ENCODE measurements around the gene ECEL1. TPM values are rescaled to one million over a fixed set of nuclear protein-coding genes. Genes with fewer than 3 reads are reported as not detected.

Gene ECEL1
- total and polyA plus RNA-seq, 8 donors, result 0.10 to 0.64 (median 0.39) TPM

DNA sequence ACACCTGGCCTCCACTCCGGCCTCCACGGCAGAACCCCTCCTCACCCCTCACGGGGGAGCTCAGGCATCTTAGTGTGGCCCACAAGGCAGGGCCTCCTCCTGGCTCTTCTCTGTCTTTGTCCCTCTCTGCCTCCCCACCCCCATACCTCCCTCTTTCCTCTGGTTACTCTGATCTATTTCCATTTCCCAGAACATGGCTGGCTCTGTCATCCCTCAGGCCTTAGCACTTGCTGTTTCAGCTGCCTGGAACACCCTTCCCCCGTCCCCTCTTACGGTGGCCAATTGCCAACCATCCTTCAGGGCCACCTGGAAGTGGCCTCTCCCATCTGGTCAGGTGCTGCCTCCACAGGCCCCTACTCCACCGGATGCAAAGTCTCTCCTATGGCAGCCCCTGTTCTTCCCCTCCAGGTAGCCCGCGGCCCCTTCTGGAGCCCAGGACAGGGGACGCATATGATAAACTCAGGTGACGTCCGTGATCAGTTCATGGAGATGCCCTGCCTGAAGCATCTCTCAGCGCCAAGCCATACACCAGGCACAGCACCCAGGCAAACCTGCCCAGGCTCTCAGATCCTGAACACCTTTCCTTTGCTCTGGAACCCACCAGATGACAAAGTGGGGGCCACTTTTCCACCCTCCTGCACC, 3.6 kb upstream of the ECEL1 start:
- TF ChIP-seq CTCF (IDR thresholded peaks at IDR 0.05), result no peak
- Histone ChIP-seq H3K4me1 (peaks cover 0 to 14% of the 10 kb centered on the region in 2 donors), H3K9me3 (no peaks in the 10 kb centered on the region), H3K27me3 (peaks cover 27 to 60% of the 10 kb centered on the region in 2 donors), H3K27ac (no peak overlapping the region), H3K4me3 (no peak overlapping the region), H3K36me3 (no peaks in the 10 kb centered on the region)
- DNase-seq (peak in 1 of 4 donors; percentile 45), ATAC-seq (no peak)
- intact Hi-C loops (cut with DNase I), result no loop called here

DNA sequence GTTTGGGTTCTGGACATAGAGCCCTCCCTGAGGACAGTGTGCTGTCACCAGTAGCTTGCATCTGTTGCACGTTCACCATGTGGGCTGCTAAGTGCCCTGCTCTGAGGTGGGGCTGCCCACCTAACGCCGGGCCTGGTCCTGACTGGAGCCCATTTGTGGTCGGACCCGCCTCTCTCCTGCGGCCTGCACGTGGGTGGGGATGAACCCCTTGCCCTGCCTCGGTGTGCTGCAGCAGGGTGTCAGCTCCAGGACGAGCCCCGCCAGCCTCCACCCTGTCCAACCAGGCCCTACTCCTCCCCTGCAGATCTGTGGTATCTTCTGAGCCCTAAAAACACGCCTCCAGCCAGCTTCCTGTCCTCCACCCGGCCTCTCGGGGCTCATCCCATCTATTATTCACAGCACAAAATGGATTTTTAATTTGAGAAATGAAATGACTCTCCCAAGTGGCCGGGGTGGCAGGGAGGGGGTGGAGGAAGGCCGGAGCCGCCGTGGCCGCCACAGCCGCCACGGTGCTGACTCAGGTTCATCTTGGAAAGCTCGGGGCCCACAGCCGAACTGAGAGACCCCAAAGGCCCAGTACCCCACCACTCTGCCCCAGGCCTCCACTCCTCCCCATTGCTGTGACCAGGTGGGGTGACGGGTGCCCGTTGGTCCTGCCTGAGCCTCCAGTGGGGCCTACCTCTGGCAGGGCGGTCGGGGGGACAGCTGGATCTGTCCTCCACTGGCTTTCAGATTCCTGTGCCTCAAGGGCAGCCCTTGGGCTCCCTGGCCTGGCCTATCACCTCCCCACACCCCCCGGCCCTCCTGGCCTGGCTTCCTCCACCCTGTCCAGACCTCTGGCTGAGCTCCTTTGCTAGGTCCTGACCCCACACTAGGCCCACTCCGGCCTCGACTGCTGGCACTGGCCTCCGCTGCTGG, 2.8 kb upstream of the ECEL1 start:
- ATAC-seq (no peak), DNase-seq (peak in 1 of 4 donors; percentile 67)
- Histone ChIP-seq H3K9me3 (no peaks in the 10 kb centered on the region), H3K4me3 (no peak overlapping the region), H3K36me3 (no peaks in the 10 kb centered on the region), H3K27ac (no peak overlapping the region), H3K4me1 (peaks cover 0 to 20% of the 10 kb centered on the region in 2 donors), H3K27me3 (peaks cover 35 to 68% of the 10 kb centered on the region in 2 donors)
- no peak for TF ChIP-seq CTCF (IDR thresholded peaks at IDR 0.05)
- intact Hi-C loops (cut with DNase I), result no loop called here

GRCh38 chr2:232489516-232490220, 2.0 kb upstream of the ECEL1 start:
- intact Hi-C loops (cut with DNase I), result no loop called here
- DNase-seq, result peak in 1 of 4 donors; percentile 63
- no peak for TF ChIP-seq CTCF (IDR thresholded peaks at IDR 0.05)
- ATAC-seq, result no peak
- Histone ChIP-seq H3K27ac (no peak overlapping the region), H3K9me3 (no peaks in the 10 kb centered on the region), H3K4me1 (peaks cover 0 to 22% of the 10 kb centered on the region in 2 donors), H3K4me3 (no peak overlapping the region), H3K27me3 (peaks cover 43 to 76% of the 10 kb centered on the region in 2 donors), H3K36me3 (no peaks in the 10 kb centered on the region)

DNA sequence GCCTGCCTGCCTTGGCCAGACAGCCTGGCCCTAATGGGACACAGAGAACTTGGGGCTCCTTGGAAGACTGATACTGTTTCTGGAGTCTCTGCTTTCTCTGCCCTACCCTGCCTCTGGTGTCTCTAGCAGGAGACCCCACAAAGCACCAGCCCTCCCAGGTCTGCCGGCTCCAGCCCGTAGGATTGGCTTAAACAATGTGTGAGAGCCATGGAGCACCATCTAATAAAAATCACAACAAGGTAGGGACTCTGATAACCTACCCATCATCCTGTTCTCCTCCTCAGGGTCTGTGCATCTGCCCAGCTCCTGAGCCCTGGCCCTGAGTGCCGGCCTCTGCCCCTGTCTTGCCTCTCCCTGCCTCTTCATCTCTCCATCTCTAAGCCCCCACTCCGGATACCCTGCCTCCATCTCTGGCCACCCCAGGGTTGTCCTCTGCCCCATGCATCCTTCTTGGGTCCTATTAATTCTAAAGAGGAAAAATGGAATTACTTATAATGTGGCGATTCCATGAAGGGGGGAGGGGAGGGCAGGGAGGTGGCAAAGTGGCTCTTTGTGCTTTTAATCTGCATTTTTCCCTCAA, 1.2 kb upstream of the ECEL1 start:
- intact Hi-C loops (cut with DNase I), result no loop called here
- no peaks in the 10 kb centered on the region for H3K9me3 ChIP-seq
- DNase-seq (no peak), ATAC-seq (no peak)
- TF ChIP-seq CTCF (IDR thresholded peaks at IDR 0.05), result no peak
- H3K4me1 ChIP-seq, result peaks cover 0 to 22% of the 10 kb centered on the region in 2 donors
- no peak overlapping the region for H3K4me3 ChIP-seq
- H3K36me3 ChIP-seq, result no peaks in the 10 kb centered on the region
- H3K27ac ChIP-seq, result no peak overlapping the region
- peaks cover 48 to 85% of the 10 kb centered on the region in 2 donors for H3K27me3 ChIP-seq

Measured in left lung (tissue), 10 donors.